Measurements from ENCODE around the gene TBC1D24. TPM values are rescaled to one million over a fixed set of nuclear protein-coding genes. Genes with fewer than 3 reads are reported as not detected.
"Not testable (repeated sequence)": the region's sequence is repeated elsewhere in the genome, so short reads cannot be mapped to it uniquely, and the experiment has no call there.

TBC1D24 gene
- total RNA-seq, 1 experiment from 2014 or later = 12.5 TPM

GRCh38 chr16:2531696-2532493, 57.0 kb downstream of the TBC1D24 start:
- DNase-seq (ENCODE audit: low read depth) = peak; percentile 96

GRCh38 chr16:2532494-2533141, 57.7 kb downstream of the TBC1D24 start:
- peak; percentile 25 for DNase-seq (ENCODE audit: low read depth)

GRCh38 chr16:2533142-2533755, 58.3 kb downstream of the TBC1D24 start:
- not testable (repeated sequence) for DNase-seq (ENCODE audit: low read depth)

GRCh38 chr16:2533912-2534311, 59.0 kb downstream of the TBC1D24 start:
- no peak for DNase-seq (ENCODE audit: low read depth)

GRCh38 chr16:2534335-2534734, 59.4 kb downstream of the TBC1D24 start:
- DNase-seq (ENCODE audit: low read depth) = not testable (repeated sequence)

GRCh38 chr16:2535625-2536013, 60.7 kb downstream of the TBC1D24 start:
- DNase-seq (ENCODE audit: low read depth) = peak; percentile 77

GRCh38 chr16:2537451-2538379, 62.8 kb downstream of the TBC1D24 start, which contains the start of gene PDPK1:
PDPK1 (plus strand) TSS chr16:2538021; CDS start chr16:2538113, 92 bp downstream.
- DNase-seq (ENCODE audit: low read depth) = peak; percentile 91

- not testable (repeated sequence) for DNase-seq (ENCODE audit: low read depth)
Measured at GRCh38 chr16:2539192-2539844, 64.4 kb downstream of the TBC1D24 start.

- DNase-seq (ENCODE audit: low read depth) = not testable (repeated sequence)
Measured at GRCh38 chr16:2539845-2540458, 65.0 kb downstream of the TBC1D24 start.

- DNase-seq (ENCODE audit: low read depth) = not testable (repeated sequence)
Measured at GRCh38 chr16:2540912-2541311, 66.0 kb downstream of the TBC1D24 start.

- peak; percentile 31 for DNase-seq (ENCODE audit: low read depth)
Measured at GRCh38 chr16:2541409-2541808, 66.5 kb downstream of the TBC1D24 start.

- not testable (repeated sequence) for DNase-seq (ENCODE audit: low read depth)
Measured at GRCh38 chr16:2543771-2544170, 68.8 kb downstream of the TBC1D24 start.

GRCh38 chr16:2550283-2550878, 75.5 kb downstream of the TBC1D24 start:
- DNase-seq (ENCODE audit: low read depth) = not testable (repeated sequence)

- not testable (repeated sequence) for DNase-seq (ENCODE audit: low read depth)
Measured at GRCh38 chr16:2551420-2551889, 76.5 kb downstream of the TBC1D24 start.

GRCh38 chr16:2554709-2555425, 79.9 kb downstream of the TBC1D24 start:
- not testable (repeated sequence) for DNase-seq (ENCODE audit: low read depth)
